PC-9 (cell line): Measurements from ENCODE around the gene KREMEN1. TPM values are rescaled to one million over a fixed set of nuclear protein-coding genes. Genes with fewer than 3 reads are reported as not detected.
"Not testable (repeated sequence)": the region's sequence is repeated elsewhere in the genome, so short reads cannot be mapped to it uniquely, and the experiment has no call there.

Source experiments
- BruUV-seq: library from RNA; stranded (reverse); fragments of 400-500 nt; replicated peaks from 2 replicates; lab custom pipeline; 2021; lab: Mats Ljungman, UMichigan
- CTCF ChIA-PET: fragments of 300-600 bp; sonication (Branson Sonifier 250); formaldehyde crosslinking; loops from one replicate; lab custom pipeline; 2022; ENCODE audit warnings: antibody characterized with exemption; lab: Charles Lee
- POLR2A ChIA-PET: fragments of 300-600 bp; sonication (Branson Sonifier 250); formaldehyde crosslinking; loops from one replicate; lab custom pipeline; 2022; ENCODE audit warnings: antibody characterized with exemption; ENCODE audit not compliant: unreplicated experiment; lab: Charles Lee
- DNase-seq, 2 experiments: peaks; one replicate each; pipeline versions ENCODE4 v3.0.0 to v3.0.0-alpha.2; 2015 to 2022; ENCODE audit warnings: mixed read lengths in 1 of 2
- H2AFZ ChIP-seq: fragments of 200-600 bp; sonication (generic); 2 replicates; pipeline ENCODE4 v1.8.1; 2017; ENCODE audit warnings: antibody characterized with exemption
- H3F3A ChIP-seq: fragments of 200-600 bp; sonication (generic); 2 replicates; pipeline ENCODE4 v1.8.1; 2017; ENCODE audit warnings: antibody characterized with exemption, mild to moderate bottlenecking, low read depth; ENCODE audit not compliant: insufficient read depth
- H3K27ac ChIP-seq: fragments of 200-600 bp; sonication (generic); 2 replicates; pipeline ENCODE4 v1.6.1; 2016; ENCODE audit warnings: mixed run types
- H3K27me3 ChIP-seq: fragments of 200-600 bp; sonication (generic); 2 replicates; pipeline ENCODE4 v1.6.1; 2016; ENCODE audit warnings: low read depth, mixed run types; ENCODE audit not compliant: insufficient read depth
- H3K36me3 ChIP-seq: fragments of 200-600 bp; sonication (generic); 2 replicates; pipeline ENCODE4 v1.6.1; 2016; ENCODE audit warnings: low read depth, mixed run types
- H3K4me1 ChIP-seq: fragments of 200-600 bp; sonication (generic); replicated peaks from 2 replicates; pipeline ENCODE4 v1.6.1; 2016; ENCODE audit warnings: mixed run types; ENCODE audit not compliant: insufficient read depth
- H3K4me2 ChIP-seq: fragments of 200-600 bp; sonication (generic); 2 replicates; pipeline ENCODE4 v1.6.1; 2017; ENCODE audit warnings: mixed run types
- H3K4me3 ChIP-seq: fragments of 200-600 bp; sonication (generic); 2 replicates; pipeline ENCODE4 v1.6.1; 2016; ENCODE audit warnings: mixed run types
- H3K79me2 ChIP-seq: fragments of 200-600 bp; sonication (generic); 2 replicates; pipeline ENCODE4 v1.6.1; 2017; ENCODE audit warnings: low read depth, mixed run types
- H3K9me2 ChIP-seq: fragments of 200-600 bp; sonication (generic); 2 replicates; pipeline ENCODE4 v1.8.1; 2017; ENCODE audit warnings: mild to moderate bottlenecking; ENCODE audit not compliant: insufficient read depth
- H3K9me3 ChIP-seq: fragments of 200-600 bp; sonication (generic); 2 replicates; pipeline ENCODE4 v1.8.1; 2016; ENCODE audit warnings: low read depth; ENCODE audit not compliant: insufficient read depth
- H4K20me1 ChIP-seq: fragments of 200-600 bp; sonication (generic); 2 replicates; pipeline ENCODE4 v1.8.1; 2017; ENCODE audit not compliant: insufficient read depth
- EZH2 ChIP-seq: fragments of 200-600 bp; sonication (generic); IDR thresholded peaks from 2 replicates; pipeline ENCODE4 v1.8.0; 2017; ENCODE audit warnings: antibody characterized with exemption, low read depth
- intact Hi-C: fragments of 100-400 bp; cut with micrococcal nuclease; formaldehyde crosslinking; loops from one replicate; pipeline ENCODE4 v1.10.0; 2022; ENCODE audit not compliant: unreplicated experiment
- total RNA-seq: library from RNA; stranded (reverse); gene quantifications from 2 replicates; pipeline ENCODE4 v1.2.3, GENCODE V29; 2021
- TF ChIP-seq, protein P1 (sequence below): fragments of 200-600 bp; sonication (generic); conservative IDR thresholded peaks from 2 replicates; pipeline ENCODE4 v1.6.1; 2017; ENCODE audit warnings: mixed run types, antibody characterized with exemption, mild to moderate bottlenecking, moderate library complexity

KREMEN1 gene
- total RNA-seq, 1 experiment from 2014 or later = 6.1 TPM

DNA sequence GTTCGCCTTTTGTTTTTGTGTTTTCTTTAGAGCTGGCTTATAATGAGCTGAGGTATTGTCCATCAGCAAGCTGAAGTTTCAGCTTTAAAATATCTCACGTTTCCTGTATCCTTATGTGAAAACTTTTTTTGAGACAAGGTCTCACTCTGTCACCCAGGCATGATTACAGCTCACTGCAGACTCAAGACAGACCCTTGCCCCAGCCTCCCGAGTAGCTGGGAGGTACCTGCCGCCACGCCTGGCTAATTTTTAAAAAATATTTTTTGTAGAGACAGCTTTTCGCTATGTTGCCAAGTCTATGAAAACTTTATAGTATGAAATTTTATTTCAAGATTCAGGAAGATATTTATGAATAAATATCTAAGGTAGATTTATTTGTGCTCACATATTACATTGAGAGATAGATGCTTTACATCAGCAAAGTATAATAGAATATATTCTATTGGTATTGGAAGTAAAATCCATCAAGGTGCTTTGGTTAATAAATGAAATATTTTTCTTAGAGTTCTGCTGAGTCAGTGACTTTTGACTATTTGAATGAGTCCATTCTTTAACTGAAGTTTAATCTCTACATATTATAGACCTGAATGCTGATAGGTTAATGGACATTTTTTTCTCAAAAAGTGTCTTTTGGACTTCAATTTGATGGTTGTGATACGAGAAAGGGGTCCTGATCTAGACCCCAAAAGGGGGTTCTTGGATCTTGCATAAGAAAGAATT, 10.2 kb downstream of the KREMEN1 start:
- Histone ChIP-seq H3K4me2 (no peak overlapping the region), H3K27me3 (no peaks in the 10 kb centered on the region), H3K27ac (no peak overlapping the region), H3K4me1 (peaks cover 7% of the 10 kb centered on the region), H3K9me3 (no peaks in the 10 kb centered on the region), H3K9me2 (no peaks in the 10 kb centered on the region), H3K79me2 (no peaks in the 10 kb centered on the region), H3F3A (no peaks in the 10 kb centered on the region), H2AFZ (no peak overlapping the region), H3K4me3 (no peak overlapping the region), H4K20me1 (no peaks in the 10 kb centered on the region), H3K36me3 (no peaks in the 10 kb centered on the region)
- ChIA-PET POLR2A (interaction anchor here (0.6 kb wide), 1 partner anchor 842 kb away, joined by 3 read pairs; no protein-coding TSS in a partner anchor), CTCF (no interaction called here)
- BruUV-seq = no TSS peak
- no peak for TF ChIP-seq EZH2
- TF ChIP-seq, protein P1, sequence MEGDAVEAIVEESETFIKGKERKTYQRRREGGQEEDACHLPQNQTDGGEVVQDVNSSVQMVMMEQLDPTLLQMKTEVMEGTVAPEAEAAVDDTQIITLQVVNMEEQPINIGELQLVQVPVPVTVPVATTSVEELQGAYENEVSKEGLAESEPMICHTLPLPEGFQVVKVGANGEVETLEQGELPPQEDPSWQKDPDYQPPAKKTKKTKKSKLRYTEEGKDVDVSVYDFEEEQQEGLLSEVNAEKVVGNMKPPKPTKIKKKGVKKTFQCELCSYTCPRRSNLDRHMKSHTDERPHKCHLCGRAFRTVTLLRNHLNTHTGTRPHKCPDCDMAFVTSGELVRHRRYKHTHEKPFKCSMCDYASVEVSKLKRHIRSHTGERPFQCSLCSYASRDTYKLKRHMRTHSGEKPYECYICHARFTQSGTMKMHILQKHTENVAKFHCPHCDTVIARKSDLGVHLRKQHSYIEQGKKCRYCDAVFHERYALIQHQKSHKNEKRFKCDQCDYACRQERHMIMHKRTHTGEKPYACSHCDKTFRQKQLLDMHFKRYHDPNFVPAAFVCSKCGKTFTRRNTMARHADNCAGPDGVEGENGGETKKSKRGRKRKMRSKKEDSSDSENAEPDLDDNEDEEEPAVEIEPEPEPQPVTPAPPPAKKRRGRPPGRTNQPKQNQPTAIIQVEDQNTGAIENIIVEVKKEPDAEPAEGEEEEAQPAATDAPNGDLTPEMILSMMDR = no peak
- intact Hi-C loops = no loop called here
- no peak for DNase-seq

- intact Hi-C loops = not testable (repeated sequence)
Observed at GRCh38 chr22:29083576-29083932, 10.7 kb downstream of the KREMEN1 start.

GRCh38 chr22:29083933-29084591, 11.2 kb downstream of the KREMEN1 start:
- H4K20me1 ChIP-seq = no peaks in the 10 kb centered on the region
- no peak overlapping the region for H2AFZ ChIP-seq
- H3K79me2 ChIP-seq = no peaks in the 10 kb centered on the region
- no peaks in the 10 kb centered on the region for H3K9me2 ChIP-seq
- BruUV-seq = no TSS peak
- no peaks in the 10 kb centered on the region for H3K9me3 ChIP-seq
- no peak overlapping the region for H3K4me3 ChIP-seq
- no peaks in the 10 kb centered on the region for H3F3A ChIP-seq
- H3K36me3 ChIP-seq = no peaks in the 10 kb centered on the region
- peaks cover 7% of the 10 kb centered on the region for H3K4me1 ChIP-seq
- DNase-seq = no peak
- TF ChIP-seq EZH2 = no peak
- TF ChIP-seq, protein P1 = no peak
- H3K27me3 ChIP-seq = no peaks in the 10 kb centered on the region
- POLR2A ChIA-PET = no interaction called here
- CTCF ChIA-PET = no interaction called here
- no peak overlapping the region for H3K27ac ChIP-seq
- H3K4me2 ChIP-seq = no peak overlapping the region
- intact Hi-C loops = no loop called here

More at GRCh38 chr22:29083576-29083932, 10.7 kb downstream of the KREMEN1 start:
- H3K79me2 ChIP-seq, H3F3A ChIP-seq, DNase-seq, H3K9me3 ChIP-seq, POLR2A ChIA-PET, H3K4me1 ChIP-seq, H4K20me1 ChIP-seq, H3K9me2 ChIP-seq, H2AFZ ChIP-seq, CTCF ChIA-PET, H3K36me3 ChIP-seq, H3K27me3 ChIP-seq, H3K27ac ChIP-seq, H3K4me2 ChIP-seq, BruUV-seq, H3K4me3 ChIP-seq: not testable (repeated sequence)
